Breast epithelium (tissue), 4 donors: ENCODE results near the gene FNDC3B. TPM values are rescaled to one million over a fixed set of nuclear protein-coding genes. Genes with fewer than 3 reads are reported as not detected.

Experiments used
- DNase-seq, 2 donors: peaks; one replicate each; pipeline ENCODE4 v3.0.0-alpha.2; 2019; ENCODE audit warnings: low spot score in 2 of 2
- H3K27ac ChIP-seq, 2 donors: fragments of 200-600 bp; sonication (generic) in 1 of 2; one replicate each; pipeline ENCODE4 v1.5.1; 2016 to 2019; ENCODE audit warnings: mild to moderate bottlenecking in 1 of 2
- H3K27me3 ChIP-seq, 2 donors: fragments of 200-600 bp; sonication (generic) in 1 of 2; one replicate each; pipeline versions ENCODE4 v1.5.1 to v1.6.0; 2017 to 2019; ENCODE audit warnings: control low read depth in 1 of 2, mild to moderate bottlenecking in 1 of 2
- H3K36me3 ChIP-seq: fragments of 200-600 bp; one replicate; pipeline ENCODE4 v1.5.1; 2019
- H3K4me1 ChIP-seq, 2 donors: fragments of 200-600 bp; sonication (generic); one replicate each; pipeline ENCODE4 v1.5.1; 2016 to 2019; ENCODE audit warnings: control low read depth in 1 of 2
- H3K4me3 ChIP-seq, 3 donors: fragments of 200-600 bp; sonication (generic); 1 replicate in 2 of 3; 2 replicates in 1 of 3; pipeline ENCODE4 v1.5.1; 2016 to 2019; ENCODE audit warnings: mild to moderate bottlenecking in 3 of 3, moderate library complexity in 2 of 3
- H3K9me3 ChIP-seq, 2 donors: fragments of 200-600 bp; sonication (generic) in 1 of 2; one replicate each; pipeline ENCODE4 v1.5.1; 2016 to 2019; ENCODE audit warnings: control low read depth in 1 of 2
- POLR2A ChIP-seq: fragments of 450-650 bp; IDR thresholded peaks from one replicate; pipeline ENCODE4 v1.6.1; 2016; ENCODE audit warnings: antibody characterized with exemption, mild to moderate bottlenecking, moderate library complexity
- POLR2AphosphoS5 ChIP-seq, 3 donors: sonication (generic); formaldehyde crosslinking; IDR thresholded peaks; one replicate each; pipeline ENCODE4 v1.6.1; 2017; ENCODE audit warnings: antibody characterized with exemption in 3 of 3
- intact Hi-C: fragments of 100-400 bp; cut with DNase I; formaldehyde crosslinking; loops from one replicate; pipeline ENCODE4 v1.15.1; 2023; ENCODE audit warnings: low total_unique reads
- total RNA-seq, 3 donors: library from RNA; depleted of rRNA; stranded (reverse); fragments of >200 nt; gene quantifications; one replicate each; pipeline ENCODE4 v1.1.0, GENCODE V29; 2016
- TF ChIP-seq, protein P1 (sequence below), 3 donors: fragments of 450-650 bp; IDR thresholded peaks; one replicate each; pipeline ENCODE4 v1.5.1; 2016 to 2017; ENCODE audit warnings: antibody characterized with exemption in 3 of 3, mild to moderate bottlenecking in 3 of 3, moderate library complexity in 3 of 3

Gene FNDC3B
- total RNA-seq, 3 donors from 2014 or later: 131 to 172 (median 149) TPM

DNA sequence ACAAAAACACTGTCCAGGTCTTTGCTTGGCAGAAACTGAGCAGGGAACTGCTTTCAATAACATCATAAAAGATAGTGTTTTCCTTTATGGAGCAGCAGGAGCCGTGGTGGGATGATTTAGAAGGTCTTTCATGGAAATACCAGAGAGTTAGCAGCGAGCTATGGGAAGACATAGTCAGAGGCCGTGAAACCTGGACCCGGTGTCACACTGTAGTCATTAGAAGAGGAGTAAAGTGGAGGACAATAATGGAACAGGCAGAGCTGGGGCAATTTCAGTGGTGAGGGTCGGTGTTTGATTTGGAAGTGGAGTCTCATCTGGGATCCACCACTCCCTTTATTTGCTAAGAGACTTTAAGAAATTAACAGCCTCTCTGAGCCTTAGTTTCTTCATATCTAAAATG lies 351.4 kb downstream of the FNDC3B start:
- no peaks in the 10 kb centered on the region for H3K9me3 ChIP-seq
- H3K36me3 ChIP-seq: no peaks in the 10 kb centered on the region
- H3K4me1 ChIP-seq: no peaks in the 10 kb centered on the region
- TF ChIP-seq POLR2AphosphoS5 (IDR thresholded peaks at IDR 0.05) (no peak), POLR2A (no peak)
- TF ChIP-seq, protein P1, sequence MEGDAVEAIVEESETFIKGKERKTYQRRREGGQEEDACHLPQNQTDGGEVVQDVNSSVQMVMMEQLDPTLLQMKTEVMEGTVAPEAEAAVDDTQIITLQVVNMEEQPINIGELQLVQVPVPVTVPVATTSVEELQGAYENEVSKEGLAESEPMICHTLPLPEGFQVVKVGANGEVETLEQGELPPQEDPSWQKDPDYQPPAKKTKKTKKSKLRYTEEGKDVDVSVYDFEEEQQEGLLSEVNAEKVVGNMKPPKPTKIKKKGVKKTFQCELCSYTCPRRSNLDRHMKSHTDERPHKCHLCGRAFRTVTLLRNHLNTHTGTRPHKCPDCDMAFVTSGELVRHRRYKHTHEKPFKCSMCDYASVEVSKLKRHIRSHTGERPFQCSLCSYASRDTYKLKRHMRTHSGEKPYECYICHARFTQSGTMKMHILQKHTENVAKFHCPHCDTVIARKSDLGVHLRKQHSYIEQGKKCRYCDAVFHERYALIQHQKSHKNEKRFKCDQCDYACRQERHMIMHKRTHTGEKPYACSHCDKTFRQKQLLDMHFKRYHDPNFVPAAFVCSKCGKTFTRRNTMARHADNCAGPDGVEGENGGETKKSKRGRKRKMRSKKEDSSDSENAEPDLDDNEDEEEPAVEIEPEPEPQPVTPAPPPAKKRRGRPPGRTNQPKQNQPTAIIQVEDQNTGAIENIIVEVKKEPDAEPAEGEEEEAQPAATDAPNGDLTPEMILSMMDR (IDR thresholded peaks at IDR 0.05): no peak
- no peak for DNase-seq
- no peaks in the 10 kb centered on the region for H3K27me3 ChIP-seq
- no peak overlapping the region for H3K4me3 ChIP-seq
- intact Hi-C loops: no loop called here
- no peak overlapping the region for H3K27ac ChIP-seq

GRCh38 chr3:172391592-172392302 lies 352.4 kb downstream of the FNDC3B start:
- no peak overlapping the region for H3K27ac ChIP-seq
- no peaks in the 10 kb centered on the region for H3K36me3 ChIP-seq
- DNase-seq: no peak
- no peaks in the 10 kb centered on the region for H3K4me1 ChIP-seq
- TF ChIP-seq, protein P1 (IDR thresholded peaks at IDR 0.05): no peak
- TF ChIP-seq POLR2AphosphoS5 (IDR thresholded peaks at IDR 0.05) (no peak), POLR2A (no peak)
- no peaks in the 10 kb centered on the region for H3K27me3 ChIP-seq
- intact Hi-C loops: no loop called here
- H3K4me3 ChIP-seq: no peak overlapping the region
- H3K9me3 ChIP-seq: no peaks in the 10 kb centered on the region

GRCh38 chr3:172394692-172395091 lies 355.3 kb downstream of the FNDC3B start:
- TF ChIP-seq, protein P1 (IDR thresholded peaks at IDR 0.05): no peak
- no peak for TF ChIP-seq POLR2AphosphoS5 (IDR thresholded peaks at IDR 0.05)
- TF ChIP-seq POLR2A: no peak
- no peak overlapping the region for H3K27ac ChIP-seq
- H3K36me3 ChIP-seq: no peaks in the 10 kb centered on the region
- H3K4me1 ChIP-seq: no peaks in the 10 kb centered on the region
- no peak for DNase-seq
- H3K4me3 ChIP-seq: no peak overlapping the region
- intact Hi-C loops: no loop called here
- no peaks in the 10 kb centered on the region for H3K9me3 ChIP-seq
- no peaks in the 10 kb centered on the region for H3K27me3 ChIP-seq

DNA sequence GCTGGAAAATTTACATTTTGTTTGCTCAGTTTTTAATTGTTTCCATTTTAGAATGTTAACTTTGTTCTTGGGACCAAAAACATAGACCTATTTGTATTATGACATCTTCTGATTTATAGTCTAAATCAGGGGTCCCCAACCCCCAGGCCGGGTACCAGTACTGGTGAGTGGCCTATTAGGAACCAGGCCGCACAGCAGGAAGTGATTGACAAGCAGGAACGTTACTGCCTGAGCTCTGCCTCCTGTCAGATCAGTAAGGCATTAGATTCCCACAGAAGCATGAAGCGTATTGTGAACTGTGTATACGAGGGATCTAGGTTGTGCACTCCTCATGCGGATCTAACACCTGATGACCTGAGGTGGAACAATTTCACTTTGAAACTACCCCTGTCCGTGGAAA lies 357.0 kb downstream of the FNDC3B start:
- Histone ChIP-seq H3K36me3 (no peaks in the 10 kb centered on the region), H3K9me3 (no peaks in the 10 kb centered on the region), H3K4me1 (no peaks in the 10 kb centered on the region), H3K4me3 (no peak overlapping the region), H3K27me3 (no peaks in the 10 kb centered on the region), H3K27ac (no peak overlapping the region)
- no peak for TF ChIP-seq POLR2A
- TF ChIP-seq, protein P1 (IDR thresholded peaks at IDR 0.05): no peak
- TF ChIP-seq POLR2AphosphoS5 (IDR thresholded peaks at IDR 0.05): no peak
- no peak for DNase-seq
- intact Hi-C loops: no loop called here

DNA sequence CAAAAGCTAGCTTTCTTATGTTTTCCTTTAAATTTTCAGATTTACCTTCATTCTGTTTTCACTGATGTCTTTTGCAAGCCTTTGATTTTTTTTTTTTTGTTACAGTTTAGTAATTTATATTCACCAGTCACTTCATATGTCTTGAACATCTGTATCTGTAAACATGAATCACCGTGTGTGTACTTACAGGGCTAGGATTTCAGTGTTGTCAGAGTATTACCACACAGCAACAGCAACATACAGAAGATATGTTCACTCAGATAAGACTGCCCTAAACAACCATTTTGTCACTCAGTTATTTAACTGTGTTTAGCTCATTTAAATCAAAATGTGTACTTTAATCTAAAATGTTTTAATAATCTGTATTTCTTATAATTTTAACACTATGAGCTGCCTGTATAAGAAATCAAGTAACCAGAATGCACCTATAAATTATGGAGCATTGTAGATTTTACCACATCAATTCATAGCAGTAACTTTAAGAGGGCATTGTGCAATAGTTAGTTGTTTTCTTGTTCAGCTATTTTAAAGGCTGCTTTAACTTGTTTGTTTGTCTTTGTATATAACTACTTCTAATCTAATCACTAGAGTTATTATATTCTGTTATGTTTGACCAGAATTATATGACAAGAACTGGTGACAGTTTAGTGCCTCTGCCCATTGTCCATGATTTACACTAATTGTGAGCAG lies 358.5 kb downstream of the FNDC3B start:
- Histone ChIP-seq H3K4me1 (no peaks in the 10 kb centered on the region), H3K36me3 (no peaks in the 10 kb centered on the region), H3K27me3 (no peaks in the 10 kb centered on the region), H3K9me3 (no peaks in the 10 kb centered on the region), H3K4me3 (no peak overlapping the region), H3K27ac (no peak overlapping the region)
- no peak for DNase-seq
- TF ChIP-seq, protein P1 (IDR thresholded peaks at IDR 0.05): no peak
- no peak for TF ChIP-seq POLR2A
- no peak for TF ChIP-seq POLR2AphosphoS5 (IDR thresholded peaks at IDR 0.05)
- intact Hi-C loops: no loop called here
